ACHN (cell line): ENCODE results near the gene TEX53.
A peak's percentile ranks its signal among the peaks of the same experiment; 100 is the strongest.

ENCODE experiments used
- DNase-seq: peaks from one replicate; pipeline ENCODE4 v3.0.0-alpha.2; 2015
- in situ Hi-C: cut with HindIII; loops from 2 replicates; pipeline ENCODE4 v1.10.0; 2017; ENCODE audit warnings: low sequenced_read_pairs, low pct_ligation_motif_present, low pct_unique_long_range_greater_than_20kb

The TEX53 gene

GRCh38 chr9:114657705-114658104, at the start of gene TEX53:
Gene TEX53 (minus strand): TSS chr9:114657805. CDS start chr9:114657774, 31 bp downstream.
- no peak for DNase-seq
- in situ Hi-C loops, result no loop called here

GRCh38 chr9:114706711-114707110, 49.1 kb upstream of the TEX53 start:
- no peak for DNase-seq
- in situ Hi-C loops, result no loop called here

GRCh38 chr9:114701988-114702387, 44.4 kb upstream of the TEX53 start:
- in situ Hi-C loops, result no loop called here
- DNase-seq, result no peak

- in situ Hi-C loops, result no loop called here
- no peak for DNase-seq
Measured at GRCh38 chr9:114697951-114698351, 40.3 kb upstream of the TEX53 start.

GRCh38 chr9:114696814-114697544, 39.4 kb upstream of the TEX53 start:
- in situ Hi-C loops, result no loop called here
- DNase-seq, result no peak

GRCh38 chr9:114695948-114696347, 38.3 kb upstream of the TEX53 start:
- DNase-seq, result no peak
- in situ Hi-C loops, result no loop called here

- in situ Hi-C loops, result no loop called here
- DNase-seq, result no peak
Measured at GRCh38 chr9:114694719-114695269, 37.2 kb upstream of the TEX53 start.

GRCh38 chr9:114694146-114694545, 36.5 kb upstream of the TEX53 start:
- DNase-seq, result no peak
- in situ Hi-C loops, result no loop called here

- DNase-seq, result no peak
- in situ Hi-C loops, result no loop called here
Measured at GRCh38 chr9:114693248-114693855, 35.7 kb upstream of the TEX53 start.

GRCh38 chr9:114691956-114692295, 34.3 kb upstream of the TEX53 start:
- in situ Hi-C loops, result no loop called here
- no peak for DNase-seq

GRCh38 chr9:114691046-114691955, 33.7 kb upstream of the TEX53 start:
- in situ Hi-C loops, result no loop called here
- peak; percentile 93 for DNase-seq

- peak; percentile 74 for DNase-seq
- in situ Hi-C loops, result no loop called here
Measured at GRCh38 chr9:114690308-114690707, 32.7 kb upstream of the TEX53 start.

GRCh38 chr9:114689813-114690212, 32.2 kb upstream of the TEX53 start:
- in situ Hi-C loops, result no loop called here

GRCh38 chr9:114688909-114689610, 31.5 kb upstream of the TEX53 start:
- no peak for DNase-seq
- in situ Hi-C loops, result no loop called here

More at GRCh38 chr9:114689813-114690212, 32.2 kb upstream of the TEX53 start:
- DNase-seq, result no peak

GRCh38 chr9:114688379-114688778, 30.8 kb upstream of the TEX53 start:
- in situ Hi-C loops, result no loop called here
- DNase-seq, result no peak

- in situ Hi-C loops, result no loop called here
- DNase-seq, result no peak
Measured at GRCh38 chr9:114687034-114687433, 29.4 kb upstream of the TEX53 start.

- no peak for DNase-seq
- in situ Hi-C loops, result no loop called here
Measured at GRCh38 chr9:114685951-114686350, 28.3 kb upstream of the TEX53 start.

- DNase-seq, result no peak
- in situ Hi-C loops, result no loop called here
Measured at GRCh38 chr9:114684036-114684435, 26.4 kb upstream of the TEX53 start.

- in situ Hi-C loops, result no loop called here
- DNase-seq, result no peak
Measured at GRCh38 chr9:114682846-114683245, 25.2 kb upstream of the TEX53 start.
